ENCODE measurements around the gene GET4. TPM values are rescaled to one million over a fixed set of nuclear protein-coding genes. Genes with fewer than 3 reads are reported as not detected.

GET4 gene
- total and polyA plus RNA-seq, 2 of the 8 experiments (the other 6 are each of a cell fraction or from before 2014, with no cell fraction given) = 56.7 to 74.1 TPM

DNA sequence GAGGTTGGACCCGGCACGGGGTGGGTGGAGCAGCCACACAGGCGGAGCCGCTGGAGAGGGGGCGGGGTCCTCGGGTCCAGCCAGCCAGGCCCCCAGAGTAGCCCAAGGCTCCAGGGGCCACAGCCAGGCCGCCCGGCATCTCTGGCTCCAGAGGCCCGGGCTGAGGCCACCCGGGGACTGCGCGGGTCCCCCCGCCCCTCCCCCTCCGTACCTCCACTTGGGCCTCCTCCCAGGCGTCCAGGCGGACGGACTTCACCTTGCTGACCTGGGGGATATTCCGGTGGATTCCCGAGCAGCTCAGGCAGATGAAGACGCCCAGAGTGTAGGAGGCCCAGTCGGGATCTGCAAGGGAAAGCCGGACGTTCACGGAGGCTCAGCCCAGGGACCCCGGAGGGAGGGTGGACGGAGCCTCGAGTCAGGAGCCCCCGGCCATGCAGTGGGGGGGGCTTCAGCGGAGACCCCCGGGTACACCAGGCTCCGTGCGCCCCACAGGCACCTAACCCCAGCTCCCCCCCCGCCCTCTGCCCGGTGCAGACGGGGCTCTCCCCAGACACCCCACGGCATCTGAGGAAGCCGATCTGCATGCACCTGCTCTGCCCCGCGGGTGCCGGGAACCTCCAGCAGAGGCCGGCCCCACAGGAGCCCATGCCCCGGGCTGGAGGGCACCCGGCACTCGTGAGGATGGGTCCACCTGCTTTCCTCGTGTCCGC is 59.0 kb downstream of the GET4 start:
- no peak overlapping the region for H4K8ac ChIP-seq (ENCODE audit: extremely low read depth, insufficient read depth, low read length)
- no peak overlapping the region for H2BK12ac ChIP-seq (ENCODE audit: low read depth, low read length)
- no peak overlapping the region for H4K91ac ChIP-seq (replicated peaks; ENCODE audit: insufficient read length, low read length)
- no peak overlapping the region for H2BK20ac ChIP-seq (ENCODE audit: low read length)
- ChIA-PET POLR2A (ENCODE audit: partially characterized antibody) (interaction anchor here (0.7 to 1.1 kb wide), 3 partner anchors 10 to 30 kb away, joined by 3 read pairs; no protein-coding TSS in a partner anchor), CTCF (ENCODE audit: partially characterized antibody) (interaction anchor here (1.0 to 1.1 kb wide), 2 partner anchors 13 to 35 kb away, joined by 3 read pairs; no protein-coding TSS in a partner anchor)
- no peaks in the 10 kb centered on the region for H4K20me1 ChIP-seq (replicated peaks in 1 of 2; ENCODE audit: control insufficient read depth in 1 of 2, insufficient read depth in 2 of 2, low read length in 2 of 2)
- no peak for FAIRE-seq
- H3K79me2 ChIP-seq (ENCODE audit: control insufficient read depth in 1 of 2, insufficient read depth in 2 of 2, low read length in 2 of 2) = no peaks in the 10 kb centered on the region
- no peak overlapping the region for H3K56ac ChIP-seq (replicated peaks; ENCODE audit: insufficient read length, low read depth, low read length)
- H3K4me3 ChIP-seq (ENCODE audit: extremely low read depth in 1 of 4, insufficient read depth in 2 of 4, low read depth in 3 of 4, low read length in 4 of 4) = no peak overlapping the region
- no peak overlapping the region for H3K4me2 ChIP-seq (ENCODE audit: insufficient read depth in 1 of 2, low read depth in 2 of 2, low read length in 2 of 2)
- H3K23ac ChIP-seq (ENCODE audit: insufficient read length) = no peak overlapping the region
- no peaks in the 10 kb centered on the region for H3K27me3 ChIP-seq (replicated peaks in 1 of 4; ENCODE audit: control insufficient read depth in 3 of 4, extremely low read depth in 1 of 4, insufficient read depth in 3 of 4, low read length in 3 of 4)
- H2BK15ac ChIP-seq (ENCODE audit: low read length) = no peak overlapping the region
- no peak overlapping the region for H3K9ac ChIP-seq (replicated peaks in 1 of 4; ENCODE audit: extremely low read depth in 1 of 4, low read depth in 3 of 4, low read length in 3 of 4)
- H3K14ac ChIP-seq (ENCODE audit: insufficient read length) = no peak overlapping the region
- WGBS, 2 experiments (ENCODE audit: extremely low coverage in 1 of 2, insufficient coverage in 1 of 2, insufficient read length in 1 of 2, insufficient replicate concordance in 2 of 2, low coverage in 1 of 2, low lambda C conversion rate in 2 of 2, missing lambda C conversion rate in 1 of 2) = 95% methylated on average over 21 of the region's 46 CpGs; no CpG with 5 or more reads in 1 of the 2 experiments
- H2BK120ac ChIP-seq (replicated peaks; ENCODE audit: low read depth, low read length) = no peak overlapping the region
- no peaks in the 10 kb centered on the region for H3K36me3 ChIP-seq (ENCODE audit: control insufficient read depth in 2 of 4, insufficient read depth in 4 of 4, low read length in 3 of 4)
- H2AK5ac ChIP-seq (ENCODE audit: low read depth, low read length) = no peak overlapping the region
- no peak for DNase-seq (ENCODE audit: low read depth in 1 of 2, low spot score in 2 of 2)
- no peak overlapping the region for H3K18ac ChIP-seq (ENCODE audit: extremely low read depth, low read length)
- no peak overlapping the region for H4K5ac ChIP-seq (ENCODE audit: insufficient read length, low read depth, low read length)
- H3K4me1 ChIP-seq (replicated peaks in 1 of 4; ENCODE audit: control insufficient read depth in 3 of 4, insufficient read depth in 4 of 4, low read length in 3 of 4) = no peaks in the 10 kb centered on the region; a peak in 3 of 7 replicates
- no peak overlapping the region for H3K4ac ChIP-seq (replicated peaks; ENCODE audit: insufficient read length, low read depth, low read length)
- no peaks in the 10 kb centered on the region for H3K23me2 ChIP-seq (ENCODE audit: low read depth, low read length)
- H2AFZ ChIP-seq (ENCODE audit: low read length) = no peak overlapping the region
- H3K79me1 ChIP-seq (ENCODE audit: low read depth, low read length) = no peaks in the 10 kb centered on the region
- no peaks in the 10 kb centered on the region for H3K9me3 ChIP-seq (ENCODE audit: insufficient read depth in 2 of 2, low read depth in 1 of 2, low read length in 1 of 2)
- no peak overlapping the region for H3K27ac ChIP-seq (ENCODE audit: low read depth, low read length)
- H2BK5ac ChIP-seq (ENCODE audit: low read depth, low read length) = no peak overlapping the region
- TF ChIP-seq TEAD4 (IDR thresholded peaks at IDR 0.05; ENCODE audit: low read depth, low read length) = no peak
- no peak for TF ChIP-seq CBX5 (IDR thresholded peaks at IDR 0.05; ENCODE audit: low read depth, low read length)
- no peak for TF ChIP-seq CBX8 (IDR thresholded peaks at IDR 0.05; ENCODE audit: borderline replicate concordance, low read depth, low read length)

Data from H1 (cell line).